Measurements from ENCODE around the gene PGF.
A peak's percentile ranks its signal among the peaks of the same experiment; 100 is the strongest.
"Not testable (repeated sequence)": the region's sequence is repeated elsewhere in the genome, so short reads cannot be mapped to it uniquely, and the experiment has no call there.

The PGF gene

DNA sequence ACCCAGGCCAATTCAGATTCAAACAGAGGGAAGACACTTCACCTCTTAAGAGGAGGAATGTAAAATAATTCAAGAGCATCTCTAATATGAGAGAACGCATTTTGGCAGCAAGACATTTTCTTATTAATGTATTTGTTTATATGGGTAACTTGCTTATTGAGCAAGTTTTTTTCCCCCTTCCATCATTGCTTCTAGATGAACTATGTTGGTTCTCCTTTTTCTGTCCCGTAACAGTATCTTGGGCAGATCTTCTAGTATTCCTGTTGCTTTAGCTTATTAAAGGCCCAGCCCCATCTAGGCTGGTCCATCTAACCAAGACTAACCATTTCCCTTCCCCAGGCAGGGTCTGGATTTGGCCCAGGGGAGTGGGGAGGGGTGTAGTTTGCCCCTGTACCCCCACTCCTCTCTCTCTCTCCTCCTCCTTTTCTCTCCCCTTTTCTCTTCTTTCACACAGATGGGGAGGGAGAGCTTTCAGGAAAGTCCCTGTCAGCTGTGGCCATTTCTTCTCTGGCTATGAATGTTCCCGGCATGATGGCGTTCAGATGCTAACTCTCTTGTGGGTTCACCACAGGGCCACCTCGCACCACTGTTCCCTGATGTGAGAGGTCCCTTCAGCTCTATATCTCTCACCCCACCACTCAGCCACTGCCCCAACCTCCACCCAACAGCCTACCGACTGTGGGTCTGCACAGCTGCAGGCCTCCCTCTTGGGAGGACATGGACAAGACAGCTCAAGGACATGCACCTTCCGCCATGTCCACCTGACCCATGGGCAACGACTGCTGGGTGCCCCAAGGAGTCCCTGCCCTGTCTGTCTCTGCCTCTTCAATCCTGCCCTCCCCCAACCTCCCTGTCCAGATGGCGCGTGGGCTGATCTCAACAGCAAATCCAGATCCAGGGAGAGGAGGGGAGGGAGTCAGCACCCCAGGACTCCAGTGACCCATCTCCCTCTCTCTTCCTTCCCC, 16.6 kb downstream of the PGF start:
- DNase-seq: no peak

DNA sequence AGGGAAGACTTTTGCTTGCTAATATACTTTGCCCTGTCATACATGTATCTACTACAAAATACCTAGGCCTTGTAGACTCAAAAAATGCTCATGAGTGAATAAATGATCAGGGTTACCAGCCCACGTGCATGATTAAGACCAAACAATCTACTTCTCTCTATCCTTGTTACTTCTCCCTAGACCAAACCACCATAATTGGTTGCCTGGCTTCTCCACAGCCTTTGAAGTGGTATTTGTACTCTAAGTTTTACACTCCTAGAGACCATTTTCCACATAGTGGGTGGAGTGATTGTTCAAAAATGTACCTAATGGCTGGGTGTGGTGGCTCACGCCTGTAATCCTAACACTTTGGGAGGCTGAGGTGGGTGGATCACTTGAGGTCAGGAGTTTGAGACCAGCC, 18.2 kb downstream of the PGF start:
- no peak for DNase-seq

DNA sequence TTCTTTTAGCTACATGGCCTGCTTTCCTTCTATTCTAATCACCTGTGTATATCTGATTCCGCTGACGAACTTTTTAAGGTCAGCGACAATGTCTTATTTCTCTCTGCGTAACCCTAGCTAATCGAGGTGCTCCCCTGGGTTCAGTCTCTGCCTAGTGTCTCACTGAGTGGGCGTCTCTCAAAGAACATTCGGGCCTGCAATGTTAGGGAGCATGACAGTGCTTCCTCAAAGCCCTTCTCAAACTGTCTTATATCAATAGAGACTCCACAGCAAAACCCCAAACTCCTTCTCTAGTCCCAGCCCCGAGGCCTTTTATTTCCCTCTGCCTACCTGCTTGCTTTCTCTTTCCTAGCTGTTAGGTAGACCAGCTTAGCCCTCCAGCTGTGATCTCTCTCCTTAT, 18.7 kb downstream of the PGF start:
- DNase-seq: no peak

DNA sequence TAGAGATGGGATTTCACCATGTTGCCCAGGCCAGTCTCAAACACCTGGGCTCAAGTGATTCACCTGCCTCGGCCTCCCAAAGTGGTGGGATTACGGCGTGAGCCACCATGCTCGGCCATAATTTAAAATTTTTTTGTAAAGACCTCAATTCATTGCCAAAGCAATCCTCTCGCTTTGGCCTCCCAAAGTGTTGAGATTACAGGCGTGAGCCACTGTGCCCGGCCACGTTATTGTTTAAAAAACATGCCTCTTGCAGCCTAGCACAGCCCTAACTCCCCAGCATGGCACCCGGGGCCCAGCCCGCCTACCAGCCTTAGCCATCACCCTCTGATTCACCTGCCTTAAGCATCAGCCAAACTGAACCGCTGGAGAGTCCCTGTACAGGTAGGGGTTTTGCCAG, 19.2 kb downstream of the PGF start:
- no peak for DNase-seq

DNA sequence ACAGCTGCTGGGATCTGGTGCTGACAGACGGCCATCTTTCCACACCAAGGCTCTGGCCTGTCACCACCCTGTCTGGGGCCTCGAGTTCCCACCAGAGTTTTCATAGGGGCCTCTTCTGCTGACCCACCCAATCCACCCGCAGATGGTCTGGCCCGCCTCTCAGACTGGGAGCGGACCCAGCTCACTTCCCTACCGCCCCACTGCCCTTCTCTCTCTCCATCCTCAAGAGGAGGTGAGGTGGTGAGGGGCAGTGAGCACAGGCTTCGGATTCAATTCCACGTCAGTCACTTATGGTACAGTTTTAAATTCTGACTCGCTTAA, 20.1 kb downstream of the PGF start:
- DNase-seq: no peak

DNA sequence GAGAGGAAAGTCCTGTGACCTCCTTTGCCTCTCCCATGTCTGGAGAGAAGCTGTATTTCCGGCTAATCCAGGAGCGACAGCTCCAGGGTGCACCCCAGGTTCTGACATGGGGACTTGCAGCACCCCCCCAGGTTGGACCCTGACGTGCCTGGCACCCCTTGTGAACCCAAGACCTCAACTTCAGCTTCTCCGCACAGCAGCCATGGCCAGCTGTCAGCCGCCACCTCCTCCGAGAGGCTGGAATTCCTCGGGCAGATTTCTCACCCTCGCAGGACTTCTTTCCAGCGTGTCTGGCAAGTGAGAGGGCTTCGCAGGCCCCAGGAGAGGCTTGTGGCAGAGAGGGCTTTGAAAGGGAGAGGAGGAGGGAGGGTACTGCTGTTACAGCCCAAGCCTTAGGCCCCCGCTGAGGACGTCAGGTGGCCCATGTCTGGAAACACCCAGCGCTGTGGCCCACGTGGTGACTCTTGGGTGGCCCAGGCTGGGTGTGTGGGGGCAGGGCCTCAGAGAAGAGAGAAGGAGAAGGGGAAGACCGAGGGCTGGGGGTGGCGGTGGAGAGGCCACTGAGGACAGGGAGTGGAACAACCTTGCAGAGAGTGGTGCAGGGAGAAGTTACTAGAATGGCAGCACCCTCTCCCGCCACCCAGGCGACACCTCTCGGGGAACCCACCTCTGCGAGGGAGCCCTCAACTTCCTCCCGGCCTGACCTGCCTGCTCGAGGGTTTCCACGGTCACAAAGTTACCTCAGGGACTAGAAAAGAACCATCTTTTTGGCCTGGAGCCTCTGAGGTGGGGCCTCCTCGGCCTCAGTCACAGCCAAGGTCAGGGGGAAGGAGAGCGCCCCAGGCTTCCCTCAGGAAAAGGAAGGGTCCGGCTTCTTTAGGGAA, 20.7 kb downstream of the PGF start:
- DNase-seq: no peak

DNA sequence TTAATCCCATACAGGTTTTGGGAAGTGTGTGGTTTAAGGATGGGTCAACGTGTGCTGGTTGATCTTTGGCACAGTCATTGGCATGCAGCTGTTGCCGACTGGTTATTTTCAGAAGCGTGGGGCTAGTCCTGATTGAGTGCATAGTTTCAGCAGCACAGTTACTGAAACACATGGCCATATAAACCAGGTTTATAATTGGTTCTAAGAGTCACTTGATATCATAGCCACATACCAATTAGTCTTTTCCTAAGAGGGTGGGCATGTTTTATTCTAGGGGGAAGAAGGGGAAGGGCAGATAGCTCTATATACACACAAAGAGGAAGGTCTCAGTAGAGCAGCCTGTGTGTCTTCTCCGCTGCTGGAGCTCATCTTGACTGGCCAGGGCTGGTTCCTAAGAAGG, 21.4 kb downstream of the PGF start:
- DNase-seq: no peak

DNA sequence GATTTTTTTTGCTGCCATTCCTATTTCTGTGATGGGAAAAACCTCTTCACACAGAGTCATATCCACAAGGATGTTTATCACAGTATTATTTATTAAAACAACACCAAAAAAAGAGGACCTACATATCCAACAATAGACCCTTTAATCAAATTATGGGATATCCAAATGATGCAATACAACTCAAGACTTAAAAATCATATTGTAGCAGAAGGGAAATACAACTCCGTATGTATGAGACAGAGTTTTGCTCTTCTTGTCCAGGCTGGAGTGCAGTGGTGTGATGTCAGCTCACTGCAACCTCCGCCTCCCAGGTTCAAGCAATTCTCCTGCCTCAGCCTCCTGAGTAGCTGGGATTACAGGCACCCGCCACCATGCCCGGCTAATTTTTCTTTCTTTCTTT, 22.5 kb downstream of the PGF start:
- DNase-seq: not testable (repeated sequence)

DNA sequence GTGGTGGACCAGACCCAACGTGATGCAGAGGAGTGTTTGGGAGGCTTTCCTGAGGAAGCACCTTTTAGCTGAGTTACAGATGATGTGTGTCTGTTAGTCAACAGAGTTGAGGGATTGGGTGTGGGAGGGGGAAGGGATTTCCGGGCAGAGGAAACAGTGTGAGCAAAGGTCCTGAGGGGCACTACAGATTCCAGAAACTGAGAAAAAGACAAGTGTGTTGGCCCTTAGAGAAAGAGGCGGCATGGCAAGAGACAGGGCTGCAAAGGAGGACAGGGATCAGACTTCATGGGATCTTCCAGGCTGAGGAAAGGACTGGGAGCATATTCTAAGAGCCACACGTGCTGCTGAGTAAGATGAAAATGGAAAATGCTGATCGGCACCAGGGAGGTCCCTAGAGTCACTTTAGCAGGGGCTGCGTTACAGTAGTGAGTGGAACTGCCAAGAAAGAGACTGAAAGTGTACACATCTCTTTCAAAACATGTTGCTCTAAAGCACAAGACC, 22.9 kb downstream of the PGF start:
- DNase-seq: no peak

DNA sequence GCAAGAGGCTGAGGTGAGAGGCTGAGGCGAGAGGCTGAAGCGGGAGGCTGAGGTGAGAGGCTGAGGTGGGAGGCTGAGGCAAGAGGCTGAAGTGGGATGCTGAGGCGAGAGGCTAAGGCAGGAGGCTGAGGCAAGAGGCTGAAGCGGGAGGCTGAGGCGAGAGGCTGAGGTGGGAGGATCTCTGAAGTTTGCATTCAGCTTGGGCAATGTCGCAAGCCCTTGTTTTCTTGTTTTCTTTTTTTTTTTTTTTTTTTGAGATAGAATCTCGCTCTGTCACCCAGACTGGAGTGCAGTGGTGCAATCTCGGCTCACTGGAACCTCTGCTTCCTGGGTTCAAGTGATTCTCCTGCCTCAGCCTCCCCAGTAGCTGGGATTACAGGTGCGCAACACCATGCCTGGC, 23.7 kb downstream of the PGF start:
- DNase-seq: not testable (repeated sequence)

DNA sequence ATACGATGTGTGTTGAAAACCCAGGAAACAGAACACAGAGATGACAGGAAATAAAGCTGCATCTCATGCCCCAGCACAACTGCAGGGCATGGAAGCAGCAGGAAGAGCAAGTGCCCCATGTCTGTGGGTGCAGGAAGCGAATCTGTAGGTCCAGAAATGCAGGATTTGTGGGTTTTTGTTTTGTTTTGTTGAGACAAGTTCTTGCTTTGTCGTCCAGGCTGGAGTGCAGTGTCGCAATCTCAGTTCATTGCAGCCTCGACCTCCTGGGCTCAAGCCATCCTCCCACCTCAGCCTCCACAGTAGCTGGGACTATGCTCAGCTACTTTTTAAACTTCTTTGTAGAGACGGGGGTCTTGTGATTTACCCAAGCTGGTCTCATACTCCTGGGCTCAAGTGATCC, 26.2 kb downstream of the PGF start:
- no peak for DNase-seq

DNA sequence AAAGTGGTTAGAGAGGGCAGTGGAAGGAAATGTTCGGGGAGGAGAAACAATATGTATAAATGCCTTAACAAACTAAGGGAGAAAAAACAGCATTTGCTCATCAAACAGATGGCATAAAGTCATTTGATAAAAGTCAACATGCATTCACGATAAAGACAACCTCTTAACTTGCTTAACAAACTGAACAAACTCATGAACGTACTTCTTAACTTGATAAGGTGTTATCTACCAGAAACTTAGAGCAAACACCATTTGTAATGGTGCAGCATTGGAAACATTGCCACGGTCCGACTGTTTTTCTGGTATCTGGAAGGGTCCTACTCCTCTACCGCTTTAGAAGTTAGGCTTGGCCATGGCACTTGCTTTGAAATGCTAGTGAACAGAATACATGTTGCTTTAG, 28.2 kb downstream of the PGF start:
- DNase-seq: no peak

DNA sequence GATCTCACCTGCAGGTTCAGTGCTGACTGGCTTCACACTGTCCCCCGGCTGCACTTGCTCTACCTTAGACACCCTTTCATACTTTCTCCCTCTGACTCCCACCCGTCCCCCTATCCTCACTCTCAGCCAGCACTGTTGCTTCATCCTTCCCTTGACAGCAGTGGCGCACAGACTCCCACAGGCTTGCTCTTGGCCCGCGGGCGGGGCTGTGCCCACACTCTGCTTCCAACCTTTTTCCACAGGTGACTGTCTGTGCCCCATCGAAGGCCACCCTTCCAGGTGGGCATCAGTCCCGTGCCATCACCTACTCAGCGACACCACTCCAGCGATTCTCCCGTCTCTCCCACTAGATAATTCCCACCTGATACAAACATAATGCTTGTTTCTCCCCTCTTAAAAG, 31.3 kb downstream of the PGF start:
- DNase-seq: no peak

DNA sequence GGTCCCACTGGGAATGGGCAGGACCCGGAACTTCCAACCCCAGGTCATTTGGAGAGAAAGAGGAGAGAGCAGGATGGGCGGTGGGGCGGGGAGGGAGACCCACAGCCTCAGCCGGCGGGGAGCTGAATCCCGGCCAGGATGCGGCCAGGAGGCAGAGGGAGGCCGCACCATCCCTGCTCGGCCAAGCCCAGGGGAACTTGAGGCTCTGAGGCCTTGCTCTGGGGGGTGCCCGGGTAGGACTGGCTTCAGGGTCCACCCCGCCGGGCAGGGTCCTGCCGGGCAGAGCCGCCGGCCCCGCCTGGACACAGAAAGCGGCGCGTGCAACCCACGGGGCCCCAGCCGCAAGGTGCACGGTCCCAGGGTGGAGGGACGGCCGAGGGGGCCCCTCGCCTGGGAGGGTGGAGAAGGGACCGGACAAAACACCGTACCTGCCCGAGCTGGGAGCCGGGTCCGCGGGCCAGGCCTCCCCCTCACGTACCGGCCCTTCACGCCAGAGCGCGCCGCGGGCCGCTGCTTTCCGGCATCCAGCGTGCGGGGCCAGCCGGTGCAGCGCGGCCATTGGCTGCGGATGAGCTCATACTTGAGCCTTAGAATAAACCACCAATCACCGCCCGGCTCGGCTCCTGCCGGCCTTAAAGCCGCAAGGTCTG, 32.5 kb downstream of the PGF start, which contains the start of gene RPS6KL1:
Gene RPS6KL1 (minus strand): TSS at position 509 of the 650 bp plus-strand sequence. CDS start 1,719 bp downstream, outside the sequence.
- peak; percentile 93 for DNase-seq

DNA sequence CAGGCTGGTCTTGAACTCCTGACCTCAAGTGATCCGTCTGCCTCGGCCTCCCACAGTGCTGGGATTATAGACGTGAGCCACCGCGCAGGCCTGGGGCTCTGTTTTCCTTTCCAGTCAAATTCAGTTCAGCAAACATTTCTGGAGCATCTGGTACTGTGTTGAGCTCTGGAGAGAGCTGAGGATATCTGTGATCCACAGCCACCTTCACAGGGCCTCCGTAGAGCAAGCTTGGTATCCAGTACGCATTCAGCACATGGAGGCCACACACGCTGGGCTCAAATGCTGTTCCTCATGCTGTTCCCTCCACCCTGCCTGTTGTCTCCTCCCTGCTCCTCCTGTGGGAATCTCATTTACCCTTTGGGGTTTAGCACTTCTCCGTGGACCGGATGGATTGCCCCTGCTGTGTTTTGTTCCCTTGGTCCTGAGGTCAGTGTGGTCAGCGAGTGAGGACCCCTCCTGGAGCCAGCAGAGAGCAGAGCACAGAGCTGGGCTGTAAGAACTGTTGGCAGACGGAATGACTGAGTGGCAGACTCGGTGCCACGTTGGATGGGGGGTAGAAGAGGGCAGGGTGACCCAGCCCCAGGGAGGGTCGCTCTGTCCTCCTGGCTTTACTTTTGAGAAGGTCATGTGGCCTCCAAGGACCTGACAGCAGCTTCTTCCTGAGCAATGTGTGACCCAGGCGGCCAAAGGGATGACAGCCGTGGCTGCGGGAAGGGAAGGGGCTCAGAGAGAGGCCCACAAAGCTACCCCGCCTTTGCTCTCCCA, 33.2 kb downstream of the PGF start:
- DNase-seq: no peak

DNA sequence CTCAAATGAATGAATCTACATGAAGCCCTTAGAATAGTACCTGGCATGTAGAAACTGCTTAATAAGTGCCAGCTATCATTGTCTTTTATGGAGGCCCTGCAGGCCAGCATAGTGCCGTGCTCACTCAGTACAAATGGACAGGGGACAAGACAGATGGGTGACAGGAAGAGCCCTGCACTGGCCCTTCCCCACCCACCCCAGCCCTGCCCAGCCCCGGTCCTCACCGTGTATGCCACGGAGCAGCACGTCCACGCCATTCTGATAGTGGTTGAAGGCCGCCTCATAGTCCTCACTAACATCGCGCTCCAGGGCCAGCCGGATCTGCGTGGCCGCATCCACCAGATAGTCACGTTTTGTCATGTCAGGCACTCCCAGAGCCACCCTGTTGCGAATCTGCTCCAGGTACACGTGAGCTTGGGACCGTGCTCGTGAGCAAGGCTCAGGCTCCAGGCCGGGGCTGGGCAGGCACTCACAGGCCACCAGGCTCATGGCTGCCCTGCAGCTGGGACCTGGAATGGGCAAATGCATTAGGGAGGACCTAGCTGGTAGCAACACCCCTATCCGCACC, 34.3 kb downstream of the PGF start:
- no peak for DNase-seq

DNA sequence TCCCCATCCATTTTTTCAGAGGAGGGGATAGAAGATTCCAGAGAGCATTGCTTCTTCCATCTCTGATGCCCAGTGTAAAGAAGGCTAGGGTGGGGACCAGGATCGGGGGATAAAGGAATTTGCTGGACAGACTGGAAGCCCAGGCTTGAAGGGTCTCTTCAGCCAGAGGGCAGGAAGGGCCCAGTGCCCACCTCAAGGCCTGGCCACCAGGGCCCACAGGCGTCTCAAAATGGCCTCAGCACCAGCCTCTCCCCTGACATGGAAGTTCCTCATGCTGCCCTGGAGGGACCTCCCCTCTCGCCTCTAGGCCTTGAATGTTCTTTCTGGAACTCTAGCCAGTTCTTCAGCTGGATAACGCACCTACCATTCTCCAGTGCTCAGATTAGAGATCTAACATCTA, 35.1 kb downstream of the PGF start:
- DNase-seq: no peak

DNA sequence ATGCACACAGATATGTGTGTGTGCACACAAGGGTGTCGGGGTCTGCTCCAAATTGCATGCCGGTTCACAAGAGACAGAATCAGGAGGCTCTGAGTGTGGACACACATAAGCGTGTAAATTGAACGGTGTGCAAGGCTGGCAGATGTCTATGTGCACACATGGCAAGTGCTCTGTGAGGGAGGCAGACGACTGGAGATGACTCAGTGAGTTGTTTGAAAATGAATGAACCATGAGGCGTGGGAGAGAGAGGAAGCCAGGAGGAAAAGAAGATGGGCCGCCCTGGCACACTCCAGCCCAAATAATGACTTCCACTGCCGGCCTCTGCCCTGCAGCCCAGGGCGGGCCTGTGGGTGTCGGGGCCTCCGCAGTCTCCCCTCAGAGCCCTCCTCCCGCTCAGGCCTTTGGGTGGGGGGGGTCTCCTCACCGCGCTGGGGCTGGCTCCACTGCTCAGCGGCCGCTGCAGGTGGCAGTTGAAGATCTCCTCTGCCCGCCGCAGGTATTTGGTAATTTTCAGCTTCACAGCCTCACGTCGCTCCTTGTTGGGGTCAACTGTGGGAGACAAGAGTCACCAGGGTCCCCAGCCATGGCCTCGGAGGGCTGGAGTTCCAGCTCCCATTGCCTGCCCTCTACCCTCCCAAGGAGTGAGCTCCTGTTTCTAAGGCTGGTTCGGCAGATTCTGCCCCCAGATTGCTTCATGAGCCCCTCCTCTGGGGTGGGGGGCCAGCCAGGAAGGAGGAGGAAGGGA, 35.8 kb downstream of the PGF start:
- DNase-seq: no peak

DNA sequence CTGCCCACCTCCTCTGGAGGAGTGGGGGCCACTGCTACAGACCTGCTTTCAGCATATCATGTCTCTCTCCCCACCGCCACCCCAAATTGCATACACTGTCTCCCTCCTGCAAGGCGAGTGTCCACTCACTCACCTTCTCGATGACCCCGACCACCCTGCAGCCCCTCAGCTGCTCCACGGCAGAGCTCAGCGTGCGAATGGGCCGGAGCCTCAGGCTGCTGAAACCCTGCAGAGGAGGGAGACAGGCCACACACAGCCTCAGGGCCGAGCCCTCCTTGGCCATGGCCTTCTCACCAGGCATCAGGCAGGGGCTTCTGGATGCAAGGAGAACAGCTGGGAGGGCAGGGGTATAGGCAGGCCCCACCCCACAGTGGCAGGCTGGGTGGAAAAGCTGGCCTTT, 37.0 kb downstream of the PGF start:
- DNase-seq: no peak

DNA sequence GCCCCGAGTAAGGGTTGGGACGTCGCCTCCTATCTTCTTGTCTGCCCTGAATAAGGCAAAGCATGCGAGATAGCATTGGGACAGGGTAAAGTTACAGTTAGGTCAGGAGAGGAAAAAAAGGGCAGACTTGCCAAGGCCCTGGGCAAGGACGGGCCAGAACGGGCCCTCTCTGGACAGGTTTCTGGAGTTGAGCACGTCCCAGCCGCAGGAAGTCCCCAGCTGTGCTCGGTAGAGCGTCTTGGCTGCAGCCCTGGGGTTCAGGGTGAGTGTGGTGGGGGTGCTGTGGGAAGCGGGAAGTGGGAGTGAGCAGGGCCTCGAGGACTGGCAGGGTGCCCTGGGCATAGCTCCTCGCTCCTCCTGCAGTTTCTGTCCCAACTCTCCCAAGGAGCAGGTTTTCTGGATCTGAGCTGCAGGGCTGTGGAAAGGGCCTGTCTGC, 37.7 kb downstream of the PGF start:
- no peak for DNase-seq

DNA sequence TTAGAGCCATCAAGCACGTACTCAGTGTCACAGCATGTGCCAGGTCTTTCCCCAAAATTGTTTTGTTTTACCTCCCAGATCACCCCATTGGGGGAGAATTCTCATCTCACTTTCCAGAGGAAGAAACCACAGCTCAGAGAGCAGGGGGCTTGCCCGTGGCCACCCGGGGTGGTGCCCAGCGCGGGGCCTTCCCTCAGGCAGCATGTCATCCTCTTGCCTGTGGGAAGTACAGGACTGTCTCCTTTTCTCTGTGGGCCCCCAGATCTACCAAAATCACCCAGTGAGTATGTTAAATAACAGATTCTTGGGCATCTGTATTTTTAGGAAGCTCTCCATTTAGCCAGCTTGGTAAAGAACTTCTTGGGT, 38.2 kb downstream of the PGF start:
- no peak for DNase-seq
